Adrenal gland (tissue), 5 donors: ENCODE data around the gene TMIGD2.

Source experiments
- POLR2A ChIP-seq, 2 donors: fragments of 450-650 bp; IDR thresholded peaks; one replicate each; pipeline ENCODE4 v1.6.1; 2017; ENCODE audit warnings: antibody characterized with exemption in 2 of 2, mild to moderate bottlenecking in 2 of 2, moderate library complexity in 1 of 2
- TF ChIP-seq, protein P1 (sequence below), 6 experiments: fragments of 450-650 bp in 4 of 6; fragments of 200-600 bp in 2 of 6; sonication (generic) in 1 of 6; IDR thresholded peaks; 1 replicate in 5 of 6; 2 replicates in 1 of 6; pipeline versions ENCODE4 v1.5.1 to v1.8.0; 2016 to 2021; ENCODE audit warnings: antibody characterized with exemption in 6 of 6, mild to moderate bottlenecking in 2 of 6, moderate library complexity in 1 of 6
- donor health status: DM: no; HTN: no; CAD: no.

DNA sequence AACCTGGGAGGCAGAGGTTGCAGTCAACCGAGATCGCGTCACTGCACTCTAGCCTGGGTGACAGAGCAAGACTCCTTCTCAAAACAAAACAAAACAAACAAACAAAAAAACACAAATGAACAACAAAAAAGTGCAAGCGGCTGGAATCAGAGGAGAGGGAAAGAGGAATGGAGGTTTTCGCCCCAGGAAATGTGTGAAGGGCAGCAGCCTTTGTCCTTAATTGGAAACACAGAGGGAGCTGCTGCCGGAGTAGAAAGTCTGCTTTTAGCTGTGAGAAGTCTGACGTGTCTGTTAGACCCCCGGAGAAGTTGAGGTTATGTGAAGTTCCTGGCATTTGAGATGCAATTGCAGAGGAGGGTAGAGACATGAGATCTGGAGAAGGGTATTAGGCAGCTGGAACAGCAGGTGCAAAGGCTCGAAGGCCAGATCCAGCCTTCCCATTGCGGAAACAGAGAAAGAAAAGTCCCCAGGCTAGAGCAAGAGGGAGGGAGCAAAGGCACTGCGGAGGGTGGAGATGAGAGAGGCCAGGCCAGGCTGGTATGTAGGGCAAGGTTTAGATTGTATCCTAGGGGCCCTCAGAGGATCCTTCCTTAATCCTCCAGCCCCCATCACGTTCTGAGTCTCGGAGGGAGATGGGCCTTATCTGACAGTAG, 473 bp downstream of the TMIGD2 start:
- TF ChIP-seq, protein P1, sequence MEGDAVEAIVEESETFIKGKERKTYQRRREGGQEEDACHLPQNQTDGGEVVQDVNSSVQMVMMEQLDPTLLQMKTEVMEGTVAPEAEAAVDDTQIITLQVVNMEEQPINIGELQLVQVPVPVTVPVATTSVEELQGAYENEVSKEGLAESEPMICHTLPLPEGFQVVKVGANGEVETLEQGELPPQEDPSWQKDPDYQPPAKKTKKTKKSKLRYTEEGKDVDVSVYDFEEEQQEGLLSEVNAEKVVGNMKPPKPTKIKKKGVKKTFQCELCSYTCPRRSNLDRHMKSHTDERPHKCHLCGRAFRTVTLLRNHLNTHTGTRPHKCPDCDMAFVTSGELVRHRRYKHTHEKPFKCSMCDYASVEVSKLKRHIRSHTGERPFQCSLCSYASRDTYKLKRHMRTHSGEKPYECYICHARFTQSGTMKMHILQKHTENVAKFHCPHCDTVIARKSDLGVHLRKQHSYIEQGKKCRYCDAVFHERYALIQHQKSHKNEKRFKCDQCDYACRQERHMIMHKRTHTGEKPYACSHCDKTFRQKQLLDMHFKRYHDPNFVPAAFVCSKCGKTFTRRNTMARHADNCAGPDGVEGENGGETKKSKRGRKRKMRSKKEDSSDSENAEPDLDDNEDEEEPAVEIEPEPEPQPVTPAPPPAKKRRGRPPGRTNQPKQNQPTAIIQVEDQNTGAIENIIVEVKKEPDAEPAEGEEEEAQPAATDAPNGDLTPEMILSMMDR (IDR thresholded peaks at IDR 0.05): no peak
- no peak for TF ChIP-seq POLR2A (IDR thresholded peaks at IDR 0.05)
